Left lung (tissue), 10 donors: ENCODE measurements around the gene CHD9. TPM values are rescaled to one million over a fixed set of nuclear protein-coding genes. Genes with fewer than 3 reads are reported as not detected.
A peak's percentile ranks its signal among the peaks of the same experiment; 100 is the strongest.

Source experiments
- ATAC-seq: fragments of 200-7000 bp; cut with Tn5 transposase; one replicate; pipeline ENCODE4 v1.9.1; 2020; ENCODE audit warnings: moderate library complexity
- DNase-seq, 4 donors: peaks; one replicate each; pipeline ENCODE4 v3.0.0-alpha.2; 2013 to 2020
- H3K27ac ChIP-seq, 2 donors: fragments of 200-600 bp; sonication (generic) in 1 of 2; one replicate each; pipeline versions ENCODE4 v1.5.0 to v1.8.0; 2020 to 2021
- H3K27me3 ChIP-seq, 2 donors: fragments of 200-600 bp; sonication (generic) in 1 of 2; one replicate each; pipeline versions ENCODE4 v1.5.0 to v1.8.0; 2020 to 2021
- H3K36me3 ChIP-seq, 2 donors: fragments of 200-600 bp; sonication (generic) in 1 of 2; one replicate each; pipeline versions ENCODE4 v1.5.0 to v1.8.0; 2020 to 2021
- H3K4me1 ChIP-seq, 2 donors: fragments of 200-600 bp; one replicate each; pipeline ENCODE4 v1.8.0; 2021
- H3K4me3 ChIP-seq, 2 donors: fragments of 200-600 bp; sonication (generic) in 1 of 2; one replicate each; pipeline versions ENCODE4 v1.5.0 to v1.8.0; 2020 to 2021; ENCODE audit warnings: mild to moderate bottlenecking in 1 of 2
- H3K9me3 ChIP-seq, 2 donors: fragments of 200-600 bp; sonication (generic) in 1 of 2; one replicate each; pipeline versions ENCODE4 v1.5.0 to v1.8.0; 2020 to 2021
- intact Hi-C, 2 donors: fragments of 100-400 bp; cut with DNase I; formaldehyde crosslinking; loops; one replicate each; pipeline versions ENCODE4 v1.11.2 to v1.14.2; 2022
- polyA plus RNA-seq, 6 donors: library from polyadenylated mRNA; unstranded; fragments of 120-200 nt; gene quantifications; one replicate each; pipeline ENCODE4 v1.2.1, GENCODE V29; 2013; ENCODE audit not compliant: insufficient read length in 6 of 6
- total RNA-seq, 2 donors: library from RNA; stranded (reverse); fragmentation: NEBNext Ultra II Directional; extraction: Animal tissue kit (Norgen Biotek cat#: 25700); gene quantifications; one replicate each; pipeline ENCODE4 v1.2.1, GENCODE V29; 2021
- TF ChIP-seq, protein P1 (sequence below), 2 donors: fragments of 200-600 bp; sonication (generic) in 1 of 2; IDR thresholded peaks; one replicate each; pipeline versions ENCODE4 v1.5.0 to v1.8.0; 2021; ENCODE audit warnings: antibody characterized with exemption in 2 of 2
- donor health status: DM: no; HTN: yes; CAD: no.
- donor health status: DM: no; HTN: no; CAD: no.

CHD9 gene
- total and polyA plus RNA-seq, 8 donors, result 65.6 to 88.0 (median 74.0) TPM

DNA sequence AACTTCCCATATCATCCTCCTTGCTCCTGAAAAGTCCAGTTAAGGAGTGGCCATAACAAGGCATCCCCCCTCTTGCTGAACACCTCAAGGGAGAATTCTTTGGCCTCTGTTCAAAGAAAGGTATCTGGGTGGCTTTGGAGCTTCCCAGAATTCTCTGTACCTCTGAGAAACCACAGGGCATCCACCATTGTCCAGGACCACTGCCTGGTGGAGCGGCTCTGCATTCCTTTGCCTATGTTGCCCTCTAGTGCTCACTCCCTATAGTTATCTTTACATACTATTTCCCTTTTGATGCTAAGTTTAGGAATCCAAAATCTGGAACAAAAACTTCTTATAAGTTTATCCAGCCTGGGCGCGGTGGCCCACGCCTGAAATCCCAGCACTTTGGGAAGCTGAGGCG, 32.4 kb upstream of the CHD9 start:
- Histone ChIP-seq H3K27me3 (no peaks in the 10 kb centered on the region), H3K4me3 (no peak overlapping the region), H3K9me3 (no peaks in the 10 kb centered on the region), H3K36me3 (no peaks in the 10 kb centered on the region), H3K4me1 (no peaks in the 10 kb centered on the region), H3K27ac (no peak overlapping the region)
- TF ChIP-seq, protein P1, sequence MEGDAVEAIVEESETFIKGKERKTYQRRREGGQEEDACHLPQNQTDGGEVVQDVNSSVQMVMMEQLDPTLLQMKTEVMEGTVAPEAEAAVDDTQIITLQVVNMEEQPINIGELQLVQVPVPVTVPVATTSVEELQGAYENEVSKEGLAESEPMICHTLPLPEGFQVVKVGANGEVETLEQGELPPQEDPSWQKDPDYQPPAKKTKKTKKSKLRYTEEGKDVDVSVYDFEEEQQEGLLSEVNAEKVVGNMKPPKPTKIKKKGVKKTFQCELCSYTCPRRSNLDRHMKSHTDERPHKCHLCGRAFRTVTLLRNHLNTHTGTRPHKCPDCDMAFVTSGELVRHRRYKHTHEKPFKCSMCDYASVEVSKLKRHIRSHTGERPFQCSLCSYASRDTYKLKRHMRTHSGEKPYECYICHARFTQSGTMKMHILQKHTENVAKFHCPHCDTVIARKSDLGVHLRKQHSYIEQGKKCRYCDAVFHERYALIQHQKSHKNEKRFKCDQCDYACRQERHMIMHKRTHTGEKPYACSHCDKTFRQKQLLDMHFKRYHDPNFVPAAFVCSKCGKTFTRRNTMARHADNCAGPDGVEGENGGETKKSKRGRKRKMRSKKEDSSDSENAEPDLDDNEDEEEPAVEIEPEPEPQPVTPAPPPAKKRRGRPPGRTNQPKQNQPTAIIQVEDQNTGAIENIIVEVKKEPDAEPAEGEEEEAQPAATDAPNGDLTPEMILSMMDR (IDR thresholded peaks at IDR 0.05), result peak; percentile 31 to 34
- DNase-seq (peak in 1 of 4 donors; percentile 72), ATAC-seq (peak; percentile 94)
- intact Hi-C loops, result no loop called here

DNA sequence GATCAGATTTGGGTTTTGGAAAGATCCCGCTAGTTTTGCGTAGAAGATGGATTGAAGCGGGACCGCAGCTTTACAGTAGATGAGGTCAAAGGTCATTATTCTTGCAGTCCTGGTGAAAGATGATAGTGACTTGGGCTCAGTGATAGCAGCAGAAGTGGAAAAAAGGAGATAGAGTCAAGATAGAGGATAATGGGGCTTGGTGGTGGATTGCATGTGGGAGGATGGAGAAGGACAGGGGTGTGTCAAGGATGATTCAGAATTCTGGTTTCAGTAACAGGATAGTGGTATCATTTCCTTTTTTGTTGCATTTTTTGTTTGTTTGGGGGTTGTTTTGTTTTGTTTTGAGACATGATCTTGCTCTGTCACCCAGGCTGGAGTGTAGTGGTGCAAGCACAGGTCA, 30.7 kb upstream of the CHD9 start:
- ATAC-seq (no peak), DNase-seq (no peak)
- H3K27ac ChIP-seq, result no peak overlapping the region
- no peaks in the 10 kb centered on the region for H3K4me1 ChIP-seq
- H3K36me3 ChIP-seq, result no peaks in the 10 kb centered on the region
- no peaks in the 10 kb centered on the region for H3K27me3 ChIP-seq
- no peak overlapping the region for H3K4me3 ChIP-seq
- TF ChIP-seq, protein P1 (IDR thresholded peaks at IDR 0.05), result no peak
- no peaks in the 10 kb centered on the region for H3K9me3 ChIP-seq
- intact Hi-C loops, result no loop called here

DNA sequence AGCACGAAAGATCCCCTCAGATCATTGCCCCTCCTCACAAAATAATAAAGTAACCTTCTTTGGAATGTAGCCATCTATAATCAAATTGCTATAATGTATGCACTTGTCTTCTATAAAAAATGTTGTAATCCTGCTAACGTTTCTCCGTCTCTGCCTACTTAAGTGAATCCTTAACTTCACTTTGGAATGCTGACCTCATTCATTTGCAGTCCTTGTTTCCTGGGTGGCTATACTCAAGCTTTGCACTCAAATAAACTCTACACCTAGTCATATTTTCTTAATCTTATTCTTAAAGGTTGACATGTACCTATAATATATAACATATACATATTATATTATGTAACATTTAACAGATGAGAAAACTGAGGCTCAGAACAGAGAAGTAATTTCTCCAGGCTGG, 24.8 kb upstream of the CHD9 start:
- no peak for DNase-seq
- no peaks in the 10 kb centered on the region for H3K36me3 ChIP-seq
- H3K27me3 ChIP-seq, result no peaks in the 10 kb centered on the region
- no peaks in the 10 kb centered on the region for H3K4me1 ChIP-seq
- H3K9me3 ChIP-seq, result no peaks in the 10 kb centered on the region
- TF ChIP-seq, protein P1 (IDR thresholded peaks at IDR 0.05), result no peak
- H3K27ac ChIP-seq, result no peak overlapping the region
- ATAC-seq, result peak; percentile 87
- no peak overlapping the region for H3K4me3 ChIP-seq
- intact Hi-C loops, result no loop called here

DNA sequence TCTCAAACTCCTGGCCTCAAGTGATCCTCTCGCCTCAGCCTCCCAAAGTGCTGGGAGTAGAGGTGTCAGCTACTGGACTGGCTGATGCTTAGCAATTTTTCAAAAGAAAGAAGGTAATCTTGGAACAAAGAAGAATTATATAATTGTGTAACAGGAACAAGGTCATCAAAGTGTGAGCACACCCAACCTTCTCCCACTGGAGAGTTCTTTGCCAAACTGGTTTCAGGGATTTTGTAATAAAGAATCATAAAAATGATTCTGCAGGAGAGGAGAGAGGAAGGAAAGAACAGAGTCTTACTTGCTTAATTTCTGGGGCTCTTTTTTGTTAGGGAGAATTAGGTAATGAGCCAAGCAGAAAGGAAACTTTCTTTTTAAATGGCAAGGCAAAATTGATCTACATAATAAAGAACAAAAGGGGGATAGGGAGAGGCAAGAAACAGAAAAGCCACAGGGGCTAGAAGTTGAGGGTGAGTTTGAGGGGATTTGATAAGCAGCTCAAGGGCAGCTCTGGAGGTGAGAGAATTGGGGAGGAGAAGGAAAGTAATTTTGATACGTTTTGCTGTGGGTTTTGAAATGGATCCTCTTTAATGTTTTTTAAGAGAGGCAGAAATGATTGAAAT, 23.4 kb upstream of the CHD9 start:
- H3K4me3 ChIP-seq, result no peak overlapping the region
- H3K4me1 ChIP-seq, result no peaks in the 10 kb centered on the region
- no peak for DNase-seq
- no peak overlapping the region for H3K27ac ChIP-seq
- H3K36me3 ChIP-seq, result no peaks in the 10 kb centered on the region
- H3K27me3 ChIP-seq, result no peaks in the 10 kb centered on the region
- ATAC-seq, result peak; percentile 44
- intact Hi-C loops, result no loop called here
- TF ChIP-seq, protein P1 (IDR thresholded peaks at IDR 0.05), result no peak
- H3K9me3 ChIP-seq, result no peaks in the 10 kb centered on the region

DNA sequence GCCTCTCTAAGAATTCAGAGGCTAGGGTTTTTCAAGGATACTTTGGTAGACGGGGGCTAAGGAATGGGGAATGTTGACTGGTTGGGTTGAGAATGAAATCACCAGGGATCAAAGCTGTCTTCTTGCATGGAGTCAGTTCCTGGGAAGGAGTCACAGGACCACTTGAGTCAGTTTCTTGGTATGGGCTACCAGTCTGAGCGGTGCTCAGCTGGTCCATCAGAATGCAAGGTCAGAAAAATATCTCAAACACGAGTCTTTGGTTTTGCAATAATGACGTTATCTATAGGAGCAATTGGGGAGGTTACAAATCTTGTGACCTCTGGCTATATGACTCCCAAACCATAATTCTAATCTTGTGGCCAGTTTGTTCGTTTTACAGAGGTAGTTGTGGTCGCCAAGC, 20.5 kb upstream of the CHD9 start:
- Histone ChIP-seq H3K4me1 (no peaks in the 10 kb centered on the region), H3K36me3 (no peaks in the 10 kb centered on the region), H3K4me3 (no peak overlapping the region), H3K27ac (no peak overlapping the region), H3K9me3 (no peaks in the 10 kb centered on the region), H3K27me3 (no peaks in the 10 kb centered on the region)
- TF ChIP-seq, protein P1 (IDR thresholded peaks at IDR 0.05), result no peak
- ATAC-seq (no peak), DNase-seq (no peak)
- intact Hi-C loops, result no loop called here
